PFSK-1 (cell line): ENCODE results near the gene SLC25A39.

Experiments
- FOXP2 ChIP-seq: optimal IDR thresholded peaks from 2 replicates; pipeline ENCODE3; 2011; ENCODE audit warnings: borderline replicate concordance, control low read depth, inconsistent platforms; ENCODE audit not compliant: insufficient read depth; ENCODE audit errors: extremely low read length, extremely low read depth
- POLR2AphosphoS5 ChIP-seq: IDR thresholded peaks from 2 replicates; pipeline ENCODE4 v1.6.1; 2012; ENCODE audit warnings: low read depth, mild to moderate bottlenecking, control low read depth, low read length, moderate library complexity
- TAF1 ChIP-seq: IDR thresholded peaks from 2 replicates; pipeline ENCODE4 v1.6.1; 2012; ENCODE audit warnings: low read length, control low read depth, borderline replicate concordance; ENCODE audit not compliant: insufficient read depth
- TF ChIP-seq, protein P1 (sequence below), 2 experiments: IDR thresholded peaks; 2 replicates each; pipeline versions ENCODE4 v1.6.1 to v1.8.0; 2011 to 2012; ENCODE audit warnings: low read depth in 2 of 2, low read length in 2 of 2, control low read depth in 1 of 2, inconsistent platforms in 1 of 2, mild to moderate bottlenecking in 1 of 2, moderate library complexity in 1 of 2; ENCODE audit not compliant: insufficient read depth in 1 of 2

- TF ChIP-seq TAF1 (no peak), POLR2AphosphoS5 (no peak), FOXP2 (no peak)
- TF ChIP-seq, protein P1, sequence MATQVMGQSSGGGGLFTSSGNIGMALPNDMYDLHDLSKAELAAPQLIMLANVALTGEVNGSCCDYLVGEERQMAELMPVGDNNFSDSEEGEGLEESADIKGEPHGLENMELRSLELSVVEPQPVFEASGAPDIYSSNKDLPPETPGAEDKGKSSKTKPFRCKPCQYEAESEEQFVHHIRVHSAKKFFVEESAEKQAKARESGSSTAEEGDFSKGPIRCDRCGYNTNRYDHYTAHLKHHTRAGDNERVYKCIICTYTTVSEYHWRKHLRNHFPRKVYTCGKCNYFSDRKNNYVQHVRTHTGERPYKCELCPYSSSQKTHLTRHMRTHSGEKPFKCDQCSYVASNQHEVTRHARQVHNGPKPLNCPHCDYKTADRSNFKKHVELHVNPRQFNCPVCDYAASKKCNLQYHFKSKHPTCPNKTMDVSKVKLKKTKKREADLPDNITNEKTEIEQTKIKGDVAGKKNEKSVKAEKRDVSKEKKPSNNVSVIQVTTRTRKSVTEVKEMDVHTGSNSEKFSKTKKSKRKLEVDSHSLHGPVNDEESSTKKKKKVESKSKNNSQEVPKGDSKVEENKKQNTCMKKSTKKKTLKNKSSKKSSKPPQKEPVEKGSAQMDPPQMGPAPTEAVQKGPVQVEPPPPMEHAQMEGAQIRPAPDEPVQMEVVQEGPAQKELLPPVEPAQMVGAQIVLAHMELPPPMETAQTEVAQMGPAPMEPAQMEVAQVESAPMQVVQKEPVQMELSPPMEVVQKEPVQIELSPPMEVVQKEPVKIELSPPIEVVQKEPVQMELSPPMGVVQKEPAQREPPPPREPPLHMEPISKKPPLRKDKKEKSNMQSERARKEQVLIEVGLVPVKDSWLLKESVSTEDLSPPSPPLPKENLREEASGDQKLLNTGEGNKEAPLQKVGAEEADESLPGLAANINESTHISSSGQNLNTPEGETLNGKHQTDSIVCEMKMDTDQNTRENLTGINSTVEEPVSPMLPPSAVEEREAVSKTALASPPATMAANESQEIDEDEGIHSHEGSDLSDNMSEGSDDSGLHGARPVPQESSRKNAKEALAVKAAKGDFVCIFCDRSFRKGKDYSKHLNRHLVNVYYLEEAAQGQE (IDR thresholded peaks at IDR 0.05; ENCODE audit: insufficient read depth in 1 of 2, low read depth in 2 of 2, low read length in 2 of 2): no peak
These were observed 40.6 kb downstream of the SLC25A39 start for GRCh38 chr17:44284024-44284400.
